Measurements from ENCODE around the gene SYCP3. TPM values are rescaled to one million over a fixed set of nuclear protein-coding genes. Genes with fewer than 3 reads are reported as not detected.

Gene SYCP3
- total RNA-seq, 1 experiment from 2014 or later, result 0.19 TPM

GRCh38 chr12:101779200-101779599 is 39.9 kb upstream of the SYCP3 start:
- TF ChIP-seq EZH2 (IDR thresholded peaks at IDR 0.05; ENCODE audit: borderline replicate concordance, low read depth, low read length, poor library complexity, severe bottlenecking) (no peak), CTCF (conservative IDR thresholded peaks at IDR 0.05; ENCODE audit: low read depth, low read length) (no peak)
- Histone ChIP-seq H3K4me1 (ENCODE audit: insufficient read depth, low read length, poor library complexity, severe bottlenecking) (peaks cover 6% of the 10 kb centered on the region), H3K27ac (ENCODE audit: low read depth, low read length, poor library complexity, severe bottlenecking) (no peak overlapping the region), H3K4me3 (ENCODE audit: low read depth, low read length, poor library complexity, severe bottlenecking) (no peak overlapping the region), H3K36me3 (ENCODE audit: insufficient read depth, low read length, poor library complexity, severe bottlenecking) (no peaks in the 10 kb centered on the region), H3K9me3 (ENCODE audit: low read depth, low read length, poor library complexity, severe bottlenecking) (no peaks in the 10 kb centered on the region), H3K27me3 (replicated peaks; ENCODE audit: insufficient read depth, low read depth, low read length, poor library complexity) (no peaks in the 10 kb centered on the region)
- ChIA-PET POLR2A (ENCODE audit: low non-redundant PET) (no interaction called here), CTCF (no interaction called here)
- intact Hi-C loops (cut with micrococcal nuclease; ENCODE audit: unreplicated experiment), result loop anchor here (2.0 to 10.0 kb wide), 3 partner anchors 52 to 1036 kb away; partner anchors contain the start of gene GNPTAB
- no peak for DNase-seq (ENCODE audit: low spot score)
- no TSS peak for BruUV-seq (replicated peaks)

- H3K27me3 ChIP-seq (replicated peaks; ENCODE audit: insufficient read depth, low read depth, low read length, poor library complexity), result no peaks in the 10 kb centered on the region
- POLR2A ChIA-PET (ENCODE audit: low non-redundant PET), result no interaction called here
- no peaks in the 10 kb centered on the region for H3K36me3 ChIP-seq (ENCODE audit: insufficient read depth, low read length, poor library complexity, severe bottlenecking)
- H3K27ac ChIP-seq (ENCODE audit: low read depth, low read length, poor library complexity, severe bottlenecking), result no peak overlapping the region
- CTCF ChIA-PET, result no interaction called here
- no peaks in the 10 kb centered on the region for H3K9me3 ChIP-seq (ENCODE audit: low read depth, low read length, poor library complexity, severe bottlenecking)
- no TSS peak for BruUV-seq (replicated peaks)
- no peak for DNase-seq (ENCODE audit: low spot score)
- H3K4me1 ChIP-seq (ENCODE audit: insufficient read depth, low read length, poor library complexity, severe bottlenecking), result peaks cover 4% of the 10 kb centered on the region
- intact Hi-C loops (cut with micrococcal nuclease; ENCODE audit: unreplicated experiment), result loop anchor here (2.0 to 10.0 kb wide), 3 partner anchors 53 to 1037 kb away; partner anchors contain the start of gene GNPTAB
- no peak overlapping the region for H3K4me3 ChIP-seq (ENCODE audit: low read depth, low read length, poor library complexity, severe bottlenecking)
- TF ChIP-seq EZH2 (IDR thresholded peaks at IDR 0.05; ENCODE audit: borderline replicate concordance, low read depth, low read length, poor library complexity, severe bottlenecking), result no peak
- no peak for TF ChIP-seq CTCF (conservative IDR thresholded peaks at IDR 0.05; ENCODE audit: low read depth, low read length)
Measured at GRCh38 chr12:101777978-101778377, 38.7 kb upstream of the SYCP3 start.

- TF ChIP-seq CTCF (conservative IDR thresholded peaks at IDR 0.05; ENCODE audit: low read depth, low read length) (no peak), EZH2 (IDR thresholded peaks at IDR 0.05; ENCODE audit: borderline replicate concordance, low read depth, low read length, poor library complexity, severe bottlenecking) (no peak)
- no peaks in the 10 kb centered on the region for H3K9me3 ChIP-seq (ENCODE audit: low read depth, low read length, poor library complexity, severe bottlenecking)
- BruUV-seq (replicated peaks), result no TSS peak
- no peak overlapping the region for H3K4me3 ChIP-seq (ENCODE audit: low read depth, low read length, poor library complexity, severe bottlenecking)
- CTCF ChIA-PET, result interaction anchor here (0.5 kb wide), 1 partner anchor 1016 kb away, joined by 3 read pairs; no protein-coding TSS in a partner anchor
- DNase-seq (ENCODE audit: low spot score), result no peak
- no peak overlapping the region for H3K27ac ChIP-seq (ENCODE audit: low read depth, low read length, poor library complexity, severe bottlenecking)
- intact Hi-C loops (cut with micrococcal nuclease; ENCODE audit: unreplicated experiment), result loop anchor here (10.0 kb wide), 2 partner anchors 137 to 1037 kb away; no protein-coding TSS in a partner anchor
- no peaks in the 10 kb centered on the region for H3K36me3 ChIP-seq (ENCODE audit: insufficient read depth, low read length, poor library complexity, severe bottlenecking)
- POLR2A ChIA-PET (ENCODE audit: low non-redundant PET), result no interaction called here
- H3K4me1 ChIP-seq (ENCODE audit: insufficient read depth, low read length, poor library complexity, severe bottlenecking), result no peaks in the 10 kb centered on the region
- H3K27me3 ChIP-seq (replicated peaks; ENCODE audit: insufficient read depth, low read depth, low read length, poor library complexity), result no peaks in the 10 kb centered on the region
Measured at GRCh38 chr12:101777485-101777884, 38.2 kb upstream of the SYCP3 start.
